Mesenchymal stem cell (in vitro differentiated cells and primary cell): ENCODE measurements around the gene ZIM2.

Experiments
- DNase-seq: peaks from one replicate; pipeline ENCODE4 v3.0.0-alpha.2; 2013
- H2AFZ ChIP-seq: one replicate; pipeline ENCODE4 v1.6.1; 2013; ENCODE audit warnings: low read depth, mild to moderate bottlenecking, control low read depth, inconsistent platforms, low read length, moderate library complexity
- H2AK5ac ChIP-seq: 2 replicates; pipeline ENCODE4 v1.6.1; 2013; ENCODE audit warnings: low read length, moderate library complexity, mild to moderate bottlenecking, inconsistent platforms; ENCODE audit not compliant: severe bottlenecking
- H2BK120ac ChIP-seq: one replicate; pipeline ENCODE4 v1.6.1; 2013; ENCODE audit warnings: low read depth, mild to moderate bottlenecking, inconsistent platforms, low read length, moderate library complexity
- H2BK12ac ChIP-seq, 2 experiments: one replicate each; pipeline ENCODE4 v1.6.1; 2013; ENCODE audit warnings: inconsistent platforms in 2 of 2, low read length in 2 of 2, mild to moderate bottlenecking in 2 of 2, moderate library complexity in 2 of 2, control low read depth in 1 of 2
- H2BK15ac ChIP-seq: one replicate; pipeline ENCODE4 v1.6.1; 2013; ENCODE audit warnings: mild to moderate bottlenecking, low read depth, inconsistent platforms; ENCODE audit not compliant: poor library complexity, severe bottlenecking
- H2BK5ac ChIP-seq: 2 replicates; pipeline ENCODE4 v1.6.1; 2013; ENCODE audit warnings: low read depth, mild to moderate bottlenecking, low read length, control low read depth, inconsistent platforms; ENCODE audit not compliant: poor library complexity, severe bottlenecking
- H3K14ac ChIP-seq, 2 experiments: one replicate each; pipeline ENCODE4 v1.6.1; 2013; ENCODE audit warnings: inconsistent platforms in 2 of 2, low read length in 2 of 2, control low read depth in 1 of 2, mild to moderate bottlenecking in 1 of 2, moderate library complexity in 1 of 2
- H3K18ac ChIP-seq, 2 experiments: one replicate each; pipeline ENCODE4 v1.6.1; 2013; ENCODE audit warnings: inconsistent platforms in 2 of 2, low read length in 2 of 2, control low read depth in 1 of 2, low read depth in 1 of 2, mild to moderate bottlenecking in 1 of 2
- H3K23ac ChIP-seq, 2 experiments: one replicate each; pipeline ENCODE4 v1.6.1; 2013; ENCODE audit warnings: inconsistent platforms in 2 of 2, low read length in 2 of 2, mild to moderate bottlenecking in 2 of 2, moderate library complexity in 2 of 2, control low read depth in 1 of 2
- H3K27ac ChIP-seq: 2 replicates; pipeline ENCODE4 v1.5.1; 2013; ENCODE audit warnings: mild to moderate bottlenecking, moderate library complexity, low read length, control low read depth, inconsistent platforms; ENCODE audit not compliant: poor library complexity, severe bottlenecking
- H3K27me3 ChIP-seq, 2 experiments: 2 replicates each; pipeline versions ENCODE4 v1.6.1 to v1.7.0; 2013; ENCODE audit warnings: low read length in 2 of 2, mild to moderate bottlenecking in 2 of 2, moderate library complexity in 2 of 2, control low read depth in 1 of 2, inconsistent platforms in 1 of 2; ENCODE audit not compliant: control insufficient read depth in 1 of 2, insufficient read depth in 1 of 2
- H3K36me3 ChIP-seq, 2 experiments: 2 replicates each; pipeline versions ENCODE4 v1.6.1 to v1.7.0; 2013; ENCODE audit warnings: low read length in 2 of 2, control low read depth in 1 of 2, inconsistent platforms in 1 of 2, low read depth in 1 of 2, mild to moderate bottlenecking in 1 of 2; ENCODE audit not compliant: insufficient read depth in 2 of 2, control insufficient read depth in 1 of 2
- H3K4ac ChIP-seq, 2 experiments: one replicate each; pipeline ENCODE4 v1.6.1; 2013; ENCODE audit warnings: inconsistent platforms in 2 of 2, low read length in 2 of 2, mild to moderate bottlenecking in 2 of 2, moderate library complexity in 2 of 2, control low read depth in 1 of 2, low read depth in 1 of 2
- H3K4me1 ChIP-seq: 2 replicates; pipeline ENCODE4 v1.6.1; 2013; ENCODE audit warnings: low read depth, low read length, control low read depth; ENCODE audit not compliant: control insufficient read depth, insufficient read depth
- H3K4me2 ChIP-seq: 2 replicates; pipeline ENCODE4 v1.6.1; 2013; ENCODE audit warnings: low read length, mild to moderate bottlenecking, inconsistent platforms; ENCODE audit not compliant: poor library complexity, severe bottlenecking
- H3K4me3 ChIP-seq, 2 experiments: 2 replicates each; pipeline versions ENCODE4 v1.5.1 to v1.7.0; 2013; ENCODE audit warnings: low read length in 2 of 2, mild to moderate bottlenecking in 2 of 2, control low read depth in 1 of 2, low read depth in 1 of 2; ENCODE audit not compliant: insufficient read depth in 1 of 2
- H3K79me1 ChIP-seq: replicated peaks from 2 replicates; pipeline ENCODE4 v1.6.1; 2013; ENCODE audit warnings: mild to moderate bottlenecking, control low read depth, low read length, inconsistent platforms; ENCODE audit not compliant: poor library complexity, severe bottlenecking
- H3K9ac ChIP-seq: 2 replicates; pipeline ENCODE4 v1.7.0; 2013; ENCODE audit warnings: mild to moderate bottlenecking, low read length, moderate library complexity
- H3K9me3 ChIP-seq: 2 replicates; pipeline ENCODE4 v1.7.0; 2013; ENCODE audit warnings: mild to moderate bottlenecking, low read length; ENCODE audit not compliant: control insufficient read depth
- H4K8ac ChIP-seq: one replicate; pipeline ENCODE4 v1.6.1; 2013; ENCODE audit warnings: inconsistent platforms, mild to moderate bottlenecking, low read length, moderate library complexity
- H4K91ac ChIP-seq: one replicate; pipeline ENCODE4 v1.6.1; 2013; ENCODE audit warnings: mild to moderate bottlenecking, low read length, inconsistent platforms
- WGBS: methylation state at CpG from one replicate; pipeline ENCODE4 v1.1.7; 2013; ENCODE audit warnings: mixed read lengths; 5-methylcytosine and 5-hydroxymethylcytosine counted together

The ZIM2 gene

GRCh38 chr19:56736571-56736970 lies 104.0 kb downstream of the ZIM2 start:
- Histone ChIP-seq H3K23ac (no peak overlapping the region), H3K36me3 (no peaks in the 10 kb centered on the region), H2BK5ac (no peak overlapping the region), H3K79me1 (no peaks in the 10 kb centered on the region), H3K4me2 (no peak overlapping the region), H2BK12ac (no peak overlapping the region), H2BK15ac (no peak overlapping the region), H2AK5ac (no peak overlapping the region), H4K91ac (no peak overlapping the region), H3K4me1 (no peaks in the 10 kb centered on the region), H3K27me3 (no peaks in the 10 kb centered on the region), H3K14ac (no peak overlapping the region), H3K27ac (no peak overlapping the region), H3K18ac (no peak overlapping the region), H3K4ac (no peak overlapping the region), H4K8ac (no peak overlapping the region), H2BK120ac (no peak overlapping the region), H3K9me3 (peaks cover 33% of the 10 kb centered on the region), H2AFZ (no peak overlapping the region), H3K4me3 (no peak overlapping the region), H3K9ac (no peak overlapping the region)
- no peak for DNase-seq
- WGBS = 78% methylated on average over 4 of the region's 6 CpGs

GRCh38 chr19:56732976-56733375 lies 107.5 kb downstream of the ZIM2 start:
- no peak overlapping the region for H2BK5ac ChIP-seq
- no peak overlapping the region for H2AFZ ChIP-seq
- no peak overlapping the region for H3K9ac ChIP-seq
- no peak overlapping the region for H3K23ac ChIP-seq
- H2BK15ac ChIP-seq = no peak overlapping the region
- H3K4me3 ChIP-seq = no peak overlapping the region
- H3K36me3 ChIP-seq = no peaks in the 10 kb centered on the region
- DNase-seq = no peak
- H3K4me2 ChIP-seq = no peak overlapping the region
- no peak overlapping the region for H2AK5ac ChIP-seq
- H3K9me3 ChIP-seq = peaks cover 24% of the 10 kb centered on the region
- H3K79me1 ChIP-seq = no peaks in the 10 kb centered on the region
- no peak overlapping the region for H3K14ac ChIP-seq
- H3K27me3 ChIP-seq = no peaks in the 10 kb centered on the region
- H3K4me1 ChIP-seq = no peaks in the 10 kb centered on the region
- no peak overlapping the region for H3K27ac ChIP-seq
- H2BK12ac ChIP-seq = no peak overlapping the region
- H4K8ac ChIP-seq = no peak overlapping the region
- 34% methylated on average over 2 of the region's 2 CpGs for WGBS
- no peak overlapping the region for H3K4ac ChIP-seq
- no peak overlapping the region for H4K91ac ChIP-seq
- no peak overlapping the region for H2BK120ac ChIP-seq
- no peak overlapping the region for H3K18ac ChIP-seq

DNA sequence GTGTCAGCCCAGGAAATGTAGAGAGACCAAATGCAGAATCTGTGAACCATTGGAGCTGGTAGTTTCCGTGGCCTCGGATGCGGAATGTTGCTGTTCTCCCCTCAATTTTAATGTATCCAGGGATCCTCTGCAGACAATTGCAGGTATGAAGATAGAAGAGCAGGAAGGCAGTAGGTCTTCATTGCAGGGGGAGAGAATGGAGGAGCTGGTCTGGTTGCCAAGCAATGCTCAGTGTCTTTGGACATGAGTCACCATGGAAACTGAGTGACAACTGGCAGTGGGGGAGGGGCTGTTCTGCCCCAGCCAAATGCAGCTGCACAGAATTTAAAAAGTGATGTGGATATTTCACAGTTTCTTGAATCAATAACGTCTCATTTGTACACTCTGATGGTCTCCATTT lies 112.8 kb downstream of the ZIM2 start:
- Histone ChIP-seq H3K18ac (no peak overlapping the region), H3K14ac (no peak overlapping the region), H2AK5ac (no peak overlapping the region), H3K9ac (no peak overlapping the region), H3K4me2 (no peak overlapping the region), H4K91ac (no peak overlapping the region), H3K23ac (no peak overlapping the region), H3K27ac (no peak overlapping the region), H2BK12ac (no peak overlapping the region), H3K36me3 (no peaks in the 10 kb centered on the region), H3K4ac (no peak overlapping the region), H3K9me3 (peaks cover 18% of the 10 kb centered on the region), H3K4me3 (no peak overlapping the region), H3K4me1 (no peaks in the 10 kb centered on the region), H2BK15ac (no peak overlapping the region), H3K27me3 (no peaks in the 10 kb centered on the region), H3K79me1 (no peaks in the 10 kb centered on the region), H4K8ac (no peak overlapping the region), H2BK5ac (no peak overlapping the region), H2BK120ac (no peak overlapping the region), H2AFZ (no peak overlapping the region)
- WGBS = 95% methylated on average over 3 of the region's 4 CpGs
- DNase-seq = no peak

DNA sequence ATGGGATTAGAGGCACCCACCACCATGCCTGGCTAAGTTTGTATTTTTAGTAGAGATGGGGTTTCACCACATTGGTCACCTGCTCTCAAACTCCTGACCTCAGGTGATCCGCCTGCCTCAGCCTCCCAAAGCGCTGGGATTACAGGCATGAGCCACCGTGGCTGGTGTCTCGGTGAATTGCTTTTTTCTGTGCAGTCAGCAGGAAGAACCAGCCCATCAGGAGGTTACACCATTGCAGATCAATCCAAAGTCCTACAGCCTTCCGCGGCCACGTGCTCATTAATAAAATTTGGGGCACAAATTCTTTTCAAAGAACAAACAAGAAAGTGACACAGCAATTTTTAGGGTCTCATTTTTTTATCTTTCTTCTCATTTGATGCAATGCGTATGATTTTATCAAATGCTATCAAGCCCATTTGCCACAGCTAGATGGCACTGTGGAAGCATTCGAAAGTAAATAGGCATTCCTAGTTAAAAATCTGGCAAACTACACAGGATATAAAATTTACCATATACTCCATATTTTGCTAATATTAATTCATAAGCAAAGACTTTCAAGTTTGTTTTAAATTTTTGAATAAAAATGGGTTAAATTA lies 114.6 kb downstream of the ZIM2 start:
- Histone ChIP-seq H3K14ac (no peak overlapping the region), H4K8ac (no peak overlapping the region), H3K9me3 (peaks cover 22% of the 10 kb centered on the region), H3K18ac (no peak overlapping the region), H3K4me2 (no peak overlapping the region), H3K79me1 (no peaks in the 10 kb centered on the region), H2BK5ac (no peak overlapping the region), H3K9ac (no peak overlapping the region), H3K23ac (no peak overlapping the region), H3K36me3 (no peaks in the 10 kb centered on the region), H3K4me3 (no peak overlapping the region), H2BK15ac (no peak overlapping the region), H2BK12ac (no peak overlapping the region), H3K4ac (no peak overlapping the region), H4K91ac (no peak overlapping the region), H3K27me3 (no peaks in the 10 kb centered on the region), H2AK5ac (no peak overlapping the region), H3K4me1 (no peaks in the 10 kb centered on the region), H3K27ac (no peak overlapping the region), H2AFZ (no peak overlapping the region), H2BK120ac (no peak overlapping the region)
- no peak for DNase-seq
- 76% methylated on average over 8 of the region's 9 CpGs for WGBS
